ENCODE results near the gene OR10G3.

DNA sequence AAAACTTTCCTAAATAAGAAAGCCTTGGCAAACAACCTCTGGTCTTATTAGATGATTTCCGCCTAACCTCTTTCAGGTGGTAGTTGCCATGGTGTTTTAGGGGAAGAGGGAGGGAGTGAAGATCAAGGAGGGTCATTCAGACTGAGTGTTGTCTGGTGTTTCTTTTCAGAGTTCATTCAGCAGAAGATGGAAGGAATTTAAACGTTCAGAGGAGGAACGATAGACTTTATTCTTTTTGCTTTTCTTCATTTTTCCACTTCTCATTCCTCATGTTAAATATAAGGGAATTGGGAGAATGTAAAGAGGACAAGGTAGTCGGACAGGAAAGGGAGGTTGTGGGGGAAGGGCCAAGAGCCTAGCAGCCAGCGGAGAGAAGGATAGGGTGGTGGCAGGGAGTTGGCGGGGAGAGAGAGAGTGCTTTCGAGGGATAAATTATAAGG is 36.3 kb downstream of the OR10G3 start:
- TF ChIP-seq, protein P1, sequence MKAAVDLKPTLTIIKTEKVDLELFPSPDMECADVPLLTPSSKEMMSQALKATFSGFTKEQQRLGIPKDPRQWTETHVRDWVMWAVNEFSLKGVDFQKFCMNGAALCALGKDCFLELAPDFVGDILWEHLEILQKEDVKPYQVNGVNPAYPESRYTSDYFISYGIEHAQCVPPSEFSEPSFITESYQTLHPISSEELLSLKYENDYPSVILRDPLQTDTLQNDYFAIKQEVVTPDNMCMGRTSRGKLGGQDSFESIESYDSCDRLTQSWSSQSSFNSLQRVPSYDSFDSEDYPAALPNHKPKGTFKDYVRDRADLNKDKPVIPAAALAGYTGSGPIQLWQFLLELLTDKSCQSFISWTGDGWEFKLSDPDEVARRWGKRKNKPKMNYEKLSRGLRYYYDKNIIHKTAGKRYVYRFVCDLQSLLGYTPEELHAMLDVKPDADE (IDR thresholded peaks at IDR 0.05): no peak
- TF ChIP-seq, protein P2, sequence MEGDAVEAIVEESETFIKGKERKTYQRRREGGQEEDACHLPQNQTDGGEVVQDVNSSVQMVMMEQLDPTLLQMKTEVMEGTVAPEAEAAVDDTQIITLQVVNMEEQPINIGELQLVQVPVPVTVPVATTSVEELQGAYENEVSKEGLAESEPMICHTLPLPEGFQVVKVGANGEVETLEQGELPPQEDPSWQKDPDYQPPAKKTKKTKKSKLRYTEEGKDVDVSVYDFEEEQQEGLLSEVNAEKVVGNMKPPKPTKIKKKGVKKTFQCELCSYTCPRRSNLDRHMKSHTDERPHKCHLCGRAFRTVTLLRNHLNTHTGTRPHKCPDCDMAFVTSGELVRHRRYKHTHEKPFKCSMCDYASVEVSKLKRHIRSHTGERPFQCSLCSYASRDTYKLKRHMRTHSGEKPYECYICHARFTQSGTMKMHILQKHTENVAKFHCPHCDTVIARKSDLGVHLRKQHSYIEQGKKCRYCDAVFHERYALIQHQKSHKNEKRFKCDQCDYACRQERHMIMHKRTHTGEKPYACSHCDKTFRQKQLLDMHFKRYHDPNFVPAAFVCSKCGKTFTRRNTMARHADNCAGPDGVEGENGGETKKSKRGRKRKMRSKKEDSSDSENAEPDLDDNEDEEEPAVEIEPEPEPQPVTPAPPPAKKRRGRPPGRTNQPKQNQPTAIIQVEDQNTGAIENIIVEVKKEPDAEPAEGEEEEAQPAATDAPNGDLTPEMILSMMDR (conservative IDR thresholded peaks at IDR 0.05; ENCODE audit: low read depth in 2 of 2): no peak
- no peak for TF ChIP-seq CREB1 (CRISPR knock-in tag; IDR thresholded peaks at IDR 0.05; ENCODE audit: low read depth)
- TF ChIP-seq EZH2phosphoT487 (IDR thresholded peaks at IDR 0.05; ENCODE audit: unreplicated experiment): no peak
- no peak for TF ChIP-seq POLR2AphosphoS5 (IDR thresholded peaks at IDR 0.05; ENCODE audit: low read depth)
- TF ChIP-seq EZH2 (IDR thresholded peaks at IDR 0.05; ENCODE audit: low read depth, unreplicated experiment): no peak
- TF ChIP-seq, protein P3, sequence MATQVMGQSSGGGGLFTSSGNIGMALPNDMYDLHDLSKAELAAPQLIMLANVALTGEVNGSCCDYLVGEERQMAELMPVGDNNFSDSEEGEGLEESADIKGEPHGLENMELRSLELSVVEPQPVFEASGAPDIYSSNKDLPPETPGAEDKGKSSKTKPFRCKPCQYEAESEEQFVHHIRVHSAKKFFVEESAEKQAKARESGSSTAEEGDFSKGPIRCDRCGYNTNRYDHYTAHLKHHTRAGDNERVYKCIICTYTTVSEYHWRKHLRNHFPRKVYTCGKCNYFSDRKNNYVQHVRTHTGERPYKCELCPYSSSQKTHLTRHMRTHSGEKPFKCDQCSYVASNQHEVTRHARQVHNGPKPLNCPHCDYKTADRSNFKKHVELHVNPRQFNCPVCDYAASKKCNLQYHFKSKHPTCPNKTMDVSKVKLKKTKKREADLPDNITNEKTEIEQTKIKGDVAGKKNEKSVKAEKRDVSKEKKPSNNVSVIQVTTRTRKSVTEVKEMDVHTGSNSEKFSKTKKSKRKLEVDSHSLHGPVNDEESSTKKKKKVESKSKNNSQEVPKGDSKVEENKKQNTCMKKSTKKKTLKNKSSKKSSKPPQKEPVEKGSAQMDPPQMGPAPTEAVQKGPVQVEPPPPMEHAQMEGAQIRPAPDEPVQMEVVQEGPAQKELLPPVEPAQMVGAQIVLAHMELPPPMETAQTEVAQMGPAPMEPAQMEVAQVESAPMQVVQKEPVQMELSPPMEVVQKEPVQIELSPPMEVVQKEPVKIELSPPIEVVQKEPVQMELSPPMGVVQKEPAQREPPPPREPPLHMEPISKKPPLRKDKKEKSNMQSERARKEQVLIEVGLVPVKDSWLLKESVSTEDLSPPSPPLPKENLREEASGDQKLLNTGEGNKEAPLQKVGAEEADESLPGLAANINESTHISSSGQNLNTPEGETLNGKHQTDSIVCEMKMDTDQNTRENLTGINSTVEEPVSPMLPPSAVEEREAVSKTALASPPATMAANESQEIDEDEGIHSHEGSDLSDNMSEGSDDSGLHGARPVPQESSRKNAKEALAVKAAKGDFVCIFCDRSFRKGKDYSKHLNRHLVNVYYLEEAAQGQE (IDR thresholded peaks at IDR 0.05; ENCODE audit: unreplicated experiment): no peak
- TF ChIP-seq JUNB (IDR thresholded peaks at IDR 0.05; ENCODE audit: unreplicated experiment): no peak
- TF ChIP-seq ZNF114 (CRISPR knock-in tag; IDR thresholded peaks at IDR 0.05): no peak
- TF ChIP-seq ZNF331 (CRISPR knock-in tag; IDR thresholded peaks at IDR 0.05; ENCODE audit: low read depth): no peak
- no peak for TF ChIP-seq STAT1 (IDR thresholded peaks at IDR 0.05; ENCODE audit: unreplicated experiment)
- no peak for TF ChIP-seq NANOG (IDR thresholded peaks at IDR 0.05; ENCODE audit: borderline replicate concordance)

Measured in GM23338 (cell line).